HG02642 (cell line): ENCODE results near the gene FRZB.
"Not testable (repeated sequence)": the region's sequence is repeated elsewhere in the genome, so short reads cannot be mapped to it uniquely, and the experiment has no call there.

Source experiments
- ATAC-seq: cut with Tn5 transposase; IDR thresholded peaks from one replicate; pipeline ENCODE4 v1.9.1; 2021; ENCODE audit warnings: mild to moderate bottlenecking; ENCODE audit not compliant: unreplicated experiment, poor library complexity

FRZB gene

GRCh38 chr2:182891611-182892010, 25.2 kb upstream of the FRZB start:
- no peak for ATAC-seq

DNA sequence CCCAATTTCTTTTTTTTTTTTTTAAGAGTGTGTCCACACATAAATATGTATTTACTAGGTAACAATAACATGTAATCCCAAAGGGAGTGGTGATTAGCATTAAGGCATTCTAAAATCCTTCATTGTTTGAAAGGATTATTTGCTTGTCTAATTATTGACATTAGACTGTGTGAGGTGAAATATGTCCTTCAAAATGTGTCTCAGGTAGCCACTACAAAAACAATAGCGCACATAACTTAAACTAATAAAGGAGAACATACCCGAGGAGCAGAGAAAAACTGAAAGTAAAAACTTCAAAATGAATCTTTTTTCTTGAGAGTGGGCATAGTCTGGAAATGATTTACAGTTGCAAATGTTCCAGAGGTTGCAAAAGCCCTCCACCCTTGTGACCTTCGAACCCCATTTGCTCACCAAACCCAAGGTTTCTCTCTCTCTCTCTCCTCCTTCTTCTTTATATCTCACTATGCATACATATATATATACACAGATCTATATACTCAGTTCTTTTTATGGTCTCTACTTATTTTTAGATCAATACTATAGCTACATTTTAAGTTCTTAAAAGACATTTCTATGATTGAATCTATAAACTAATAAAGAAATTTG, 24.4 kb upstream of the FRZB start:
- no peak for ATAC-seq

- no peak for ATAC-seq
These were observed 23.9 kb upstream of the FRZB start for GRCh38 chr2:182890305-182890704.

DNA sequence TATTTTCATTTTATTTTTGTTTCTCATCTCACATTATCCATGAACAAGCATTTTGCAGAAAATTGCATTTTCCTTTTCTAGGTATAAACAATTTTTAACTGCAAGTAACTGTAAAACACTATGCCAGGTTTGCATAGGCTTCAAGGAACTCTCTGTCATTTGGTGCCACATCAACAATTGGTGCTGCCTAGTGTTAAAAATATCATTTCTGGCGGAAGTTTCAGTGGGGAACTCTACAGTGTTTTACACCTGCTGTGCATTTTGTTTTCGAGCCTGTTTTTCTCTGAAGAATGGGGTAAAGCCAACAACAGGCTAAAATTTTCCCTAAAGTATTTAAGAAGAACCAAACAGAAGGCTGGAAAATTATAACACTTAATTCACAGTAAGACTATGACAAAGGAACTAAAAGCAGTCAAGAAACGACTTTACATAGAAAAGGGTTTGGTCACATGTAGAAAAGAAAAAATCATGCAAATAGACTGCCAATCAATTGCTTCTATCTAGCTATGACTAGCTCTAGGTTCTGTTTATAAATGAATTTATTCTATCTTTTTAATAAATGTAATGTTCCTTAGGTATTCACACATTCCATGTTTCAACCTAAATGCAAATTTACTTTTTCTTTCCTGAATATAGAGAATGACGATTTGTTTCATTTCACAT, 21.4 kb upstream of the FRZB start:
- no peak for ATAC-seq

DNA sequence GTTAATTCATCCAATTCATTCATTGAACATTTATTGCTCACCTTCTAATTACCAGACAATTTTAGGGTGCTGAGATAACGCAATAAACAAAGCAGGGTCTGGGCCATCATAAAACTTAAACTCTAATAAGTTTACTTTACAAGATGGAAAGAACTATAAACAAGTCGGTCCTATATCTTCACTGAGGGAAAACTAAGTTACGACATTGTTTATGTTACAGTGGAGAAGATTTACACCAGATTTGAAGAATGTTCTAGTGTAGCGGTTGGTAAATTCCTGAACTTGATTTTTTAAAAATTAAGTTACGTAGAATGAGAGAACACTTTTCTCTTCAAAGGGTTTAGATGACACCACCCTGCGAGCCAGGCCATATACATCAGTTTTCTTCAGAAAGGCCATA, 20.7 kb upstream of the FRZB start:
- no peak for ATAC-seq

GRCh38 chr2:182885771-182886170, 19.3 kb upstream of the FRZB start:
- ATAC-seq = no peak

DNA sequence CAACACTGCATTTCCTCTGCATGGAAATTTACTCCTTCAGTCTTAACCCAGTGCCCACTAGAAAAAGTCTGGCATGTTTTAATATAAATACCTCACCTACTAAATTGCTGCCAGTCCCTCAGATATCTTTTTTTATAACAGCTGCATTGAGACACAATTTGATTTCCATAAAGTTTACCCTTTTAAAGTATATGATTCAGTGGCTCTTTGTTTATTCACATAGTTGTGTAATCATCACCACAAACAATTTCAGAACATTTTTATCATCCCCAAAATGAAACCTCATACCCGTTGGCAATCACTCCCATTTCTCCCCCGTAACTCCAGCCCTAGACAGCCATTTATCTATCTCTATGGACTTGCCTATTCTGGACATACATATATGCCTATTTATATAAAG, 17.0 kb upstream of the FRZB start:
- ATAC-seq = no peak

DNA sequence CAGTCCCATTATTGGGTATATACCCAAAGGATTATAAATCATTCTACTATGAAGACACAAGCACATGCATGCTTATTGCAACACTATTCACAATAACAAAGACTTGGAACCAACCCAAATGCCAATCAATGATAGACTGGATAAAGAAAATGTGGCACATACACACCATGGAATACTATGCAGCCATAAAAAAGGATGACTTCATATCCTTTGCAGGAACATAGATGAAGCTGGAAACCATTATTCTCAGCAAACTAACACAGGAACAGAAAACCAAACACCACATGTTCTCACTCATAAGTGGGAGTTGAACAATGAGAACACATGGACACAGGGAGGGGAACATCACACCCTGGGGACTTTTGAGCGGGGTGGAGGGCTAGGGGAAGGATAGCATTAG, 13.7 kb upstream of the FRZB start:
- ATAC-seq = not testable (repeated sequence)

- not testable (repeated sequence) for ATAC-seq
These were observed 10.2 kb upstream of the FRZB start for GRCh38 chr2:182876653-182877052.

DNA sequence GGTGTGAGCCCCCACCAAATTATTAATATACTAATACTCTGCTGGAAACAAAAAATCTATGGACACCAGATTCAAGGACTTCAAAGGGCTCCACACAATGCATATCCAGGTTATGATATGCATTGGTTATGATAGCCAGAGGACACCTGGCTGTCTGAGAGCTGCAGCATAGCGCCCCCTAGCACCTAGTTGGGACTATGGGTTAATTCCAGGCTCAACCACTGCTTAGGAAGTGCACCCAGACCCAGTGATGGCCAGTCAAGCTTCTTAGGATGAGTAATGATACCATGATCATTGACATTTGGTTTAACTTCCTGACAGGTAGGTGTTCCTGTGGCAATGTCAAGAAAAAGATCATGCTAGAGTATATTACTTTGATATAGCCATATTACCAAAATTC, 3.8 kb upstream of the FRZB start:
- no peak for ATAC-seq

DNA sequence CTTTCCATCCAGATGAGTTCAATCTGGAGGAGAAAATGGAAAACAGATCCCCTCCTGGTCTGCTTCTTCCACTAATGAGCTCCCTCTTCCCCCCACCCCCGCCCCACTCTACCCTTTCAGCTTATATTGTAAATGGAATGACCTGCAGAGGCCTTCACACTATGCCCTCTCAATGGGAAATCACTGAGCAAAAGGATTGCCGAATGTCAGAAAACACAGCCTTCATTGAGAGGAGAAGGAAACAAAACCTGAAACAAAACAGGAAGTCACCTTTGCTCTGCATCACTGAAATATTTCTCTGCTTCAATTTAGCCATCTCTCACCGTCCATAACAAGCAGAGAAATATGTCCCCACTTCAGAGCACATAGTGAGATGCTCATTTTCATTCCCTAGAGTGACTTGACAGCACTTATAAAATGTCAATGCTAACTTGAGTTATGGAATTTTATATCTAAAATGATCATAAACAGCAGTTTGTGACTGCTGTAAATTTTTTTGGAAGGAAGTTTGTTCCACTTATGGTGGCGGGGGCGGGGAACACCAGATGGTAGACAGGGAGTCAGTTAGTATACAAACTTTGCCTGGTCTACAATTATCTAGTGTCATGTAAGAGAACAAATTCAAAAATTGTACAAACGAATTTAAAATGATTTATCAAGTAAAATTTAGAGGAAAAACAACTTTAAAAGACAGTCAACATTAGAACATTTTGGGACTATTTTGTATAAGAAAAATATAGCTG, 1.8 kb upstream of the FRZB start:
- no peak for ATAC-seq

DNA sequence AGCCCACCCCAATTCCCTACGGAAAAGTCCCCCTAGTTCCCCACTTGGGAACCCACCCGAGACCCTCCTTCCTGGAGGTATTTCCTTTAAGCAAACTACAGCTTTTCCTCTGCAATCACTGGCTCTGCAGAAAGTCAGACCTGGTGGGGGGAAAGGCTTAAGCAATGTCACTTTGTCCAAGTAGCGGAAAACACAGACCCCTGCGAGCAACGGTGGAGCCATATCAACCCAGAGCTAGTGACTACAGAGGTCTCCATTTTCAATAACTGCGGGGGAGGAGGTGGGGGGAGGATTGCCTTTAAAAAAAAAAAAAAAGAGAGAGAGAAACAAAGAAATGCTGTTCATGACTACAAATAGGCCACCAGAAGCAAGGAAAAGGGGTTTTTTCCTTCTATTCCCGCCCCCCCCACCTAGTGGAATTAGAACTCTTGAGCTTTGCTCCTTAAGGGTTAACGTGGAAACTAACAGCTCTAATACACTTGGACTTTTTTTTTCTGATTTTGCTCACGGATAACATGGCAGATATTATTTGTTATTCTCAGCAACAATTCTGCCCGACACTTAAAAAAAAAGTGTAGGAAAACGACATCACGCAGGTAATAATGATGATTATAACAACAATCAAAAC, 1.1 kb upstream of the FRZB start:
- ATAC-seq = no peak

GRCh38 chr2:182866095-182866460, 359 bp downstream of the FRZB start:
- no peak for ATAC-seq

DNA sequence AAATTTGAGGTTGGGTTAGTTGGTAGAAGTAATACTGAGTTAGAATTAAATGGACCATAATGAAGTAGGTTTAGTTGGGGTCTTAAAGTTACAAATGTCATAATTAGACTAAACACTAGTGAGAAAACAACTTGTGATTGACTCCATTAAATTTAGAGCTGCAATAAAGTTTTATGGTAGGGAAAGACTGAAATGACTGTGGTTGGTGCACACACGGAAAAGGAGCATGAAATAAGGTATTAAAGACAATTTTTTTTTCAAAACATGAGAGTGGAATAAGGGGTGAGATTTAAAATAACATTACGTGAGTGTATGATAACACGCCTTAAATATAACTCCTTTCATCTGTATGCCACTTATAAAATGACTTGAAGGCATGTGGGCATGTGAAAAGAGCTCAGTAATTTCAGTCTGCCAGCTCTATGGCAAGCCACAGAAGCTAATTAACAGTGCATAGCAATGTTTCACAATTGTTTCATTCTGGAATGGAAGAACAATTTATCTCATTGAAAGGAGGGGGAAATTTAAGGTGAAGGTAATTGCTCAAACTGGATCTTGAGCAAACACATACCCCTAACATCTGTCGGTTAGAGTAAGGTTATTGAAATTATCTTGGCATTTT, 1.4 kb downstream of the FRZB start:
- ATAC-seq = no peak

DNA sequence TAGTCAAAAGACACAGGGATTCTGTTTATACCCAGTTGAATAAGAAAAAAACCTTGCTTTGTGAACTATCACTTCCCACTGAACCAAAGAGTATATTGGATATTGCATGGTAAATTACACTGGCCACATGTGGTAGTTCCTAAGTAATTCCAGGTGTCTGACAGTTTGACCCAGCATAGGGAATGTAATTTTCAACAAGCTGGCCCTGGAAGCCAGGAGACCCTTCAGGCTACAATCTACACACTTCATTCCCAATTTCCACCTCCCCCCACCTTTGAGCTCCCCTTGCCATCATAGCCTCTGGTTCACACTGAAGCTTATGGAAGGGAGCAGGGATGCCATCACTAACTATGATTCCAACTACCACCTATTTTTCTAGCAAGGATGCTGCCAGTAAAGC, 2.8 kb downstream of the FRZB start:
- ATAC-seq = no peak

DNA sequence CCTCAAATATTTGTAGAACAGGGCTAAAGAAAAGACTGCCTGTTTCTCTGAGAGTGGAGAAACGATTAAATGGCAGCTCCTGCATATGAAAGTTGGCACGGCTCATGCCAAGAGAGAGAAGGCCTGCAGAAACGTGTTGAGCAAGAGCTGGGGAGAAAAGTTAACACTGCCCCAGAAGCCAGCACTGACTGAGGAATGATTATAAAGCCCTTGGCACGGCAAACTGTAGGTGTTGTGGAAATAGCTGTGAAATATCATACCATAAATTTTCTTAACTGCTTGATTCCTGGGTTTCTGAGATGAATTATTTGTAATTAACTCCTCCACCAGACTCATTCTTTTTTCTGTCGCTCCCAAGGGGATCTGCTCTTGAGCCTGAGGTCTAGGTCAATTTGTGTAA, 4.3 kb downstream of the FRZB start:
- ATAC-seq = no peak

DNA sequence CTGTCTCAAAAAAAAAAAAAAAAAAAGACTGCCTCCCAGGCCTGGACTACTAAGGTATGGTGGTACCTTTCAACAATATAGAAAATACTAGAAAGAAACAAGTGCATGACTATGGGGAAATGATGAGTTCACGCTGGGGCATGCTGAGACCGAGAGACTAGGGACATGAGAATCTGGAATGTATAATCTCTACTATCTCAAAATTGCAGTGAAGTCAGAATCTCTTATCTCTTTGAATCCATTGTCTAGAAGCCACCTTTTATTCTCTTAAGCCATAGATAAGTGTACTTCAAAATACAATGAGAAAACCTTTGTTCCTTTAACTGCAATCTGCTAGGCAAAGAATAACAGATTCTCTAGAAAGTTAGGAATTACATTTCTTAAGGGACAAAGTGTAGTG, 5.6 kb downstream of the FRZB start:
- no peak for ATAC-seq

- ATAC-seq = no peak
These were observed 7.8 kb downstream of the FRZB start for GRCh38 chr2:182858671-182859070.

DNA sequence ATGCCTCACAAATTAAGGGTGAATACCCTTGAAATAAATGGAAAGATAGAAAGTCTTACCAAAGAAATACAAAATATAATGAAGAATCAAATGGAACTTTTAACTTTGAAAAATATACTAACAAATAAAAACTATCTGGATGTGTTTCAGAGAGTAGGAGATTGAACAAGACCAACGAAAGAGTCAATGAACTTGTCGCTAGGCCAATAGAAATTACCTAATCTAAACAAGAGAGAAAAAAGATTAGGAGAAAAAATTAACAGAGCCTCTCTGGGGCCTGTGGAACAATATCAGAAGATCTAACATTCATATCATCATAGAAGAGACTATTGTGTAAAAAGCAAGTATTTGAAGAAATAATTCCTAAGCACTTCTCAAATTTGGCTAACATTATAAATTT, 11.1 kb downstream of the FRZB start:
- ATAC-seq = no peak

GRCh38 chr2:182854375-182855105, 11.9 kb downstream of the FRZB start:
- ATAC-seq = no peak
